K562 (cell line): ENCODE results near the gene SLX4IP. TPM values are rescaled to one million over a fixed set of nuclear protein-coding genes. Genes with fewer than 3 reads are reported as not detected.

Source experiments
- ATAC-seq: fragments of 200-7000 bp; cut with Tn5 transposase; 3 replicates; pipeline ENCODE4 v1.9.1; 2020; ENCODE audit warnings: moderate library complexity
- BruUV-seq: library from RNA; stranded (reverse); fragments of 400-500 nt; replicated peaks from 2 replicates; lab custom pipeline; 2021; lab: Mats Ljungman, UMichigan
- CTCF ChIA-PET: fragments of 300-600 bp; formaldehyde crosslinking; extraction: SDS; loops from one replicate; lab custom pipeline; 2021; ENCODE audit warnings: low intra/inter-chr PET ratio; lab: Yijun Ruan, JAX
- POLR2A ChIA-PET: fragments of 300-600, 350-650 bp; sonication (Branson Sonifier 250); formaldehyde crosslinking; extraction: SDS; loops from one replicate; lab custom pipeline; 2021; ENCODE audit warnings: antibody characterized with exemption, inconsistent platforms; lab: Yijun Ruan, JAX
- DNase-seq, 4 experiments: peaks; one replicate each; pipeline versions ENCODE4 v3.0.0 to v3.0.0-alpha.2; 2011 to 2018; ENCODE audit warnings: low spot score in 3 of 4, mixed read lengths in 3 of 4; ENCODE audit errors: extremely low read depth in 1 of 4
- FAIRE-seq: peaks from 2 replicates; lab custom pipeline; 2011; peaks lifted over from hg19 to GRCh38; lab: Jason Lieb, UNC
- H2AFZ ChIP-seq: 2 replicates; pipeline ENCODE4 v1.6.0; 2011; ENCODE audit warnings: low read depth, low read length, control low read depth, inconsistent platforms
- H3K27ac ChIP-seq: fragments of 200-600 bp; 3 replicates; pipeline ENCODE4 v1.8.0; 2011; ENCODE audit warnings: low read depth, mild to moderate bottlenecking, control low read depth, inconsistent platforms, low read length, moderate library complexity, mixed read lengths; ENCODE audit errors: extremely low read depth
- H3K27me3 ChIP-seq, 2 experiments: fragments of 300-600 bp in 1 of 2; 2 replicates in 1 of 2; 3 replicates in 1 of 2; pipeline versions ENCODE4 v1.6.0 to v1.8.0; 2011; ENCODE audit warnings: inconsistent platforms in 2 of 2, low read length in 2 of 2, mild to moderate bottlenecking in 1 of 2, mixed read lengths in 1 of 2, moderate library complexity in 1 of 2; ENCODE audit not compliant: control insufficient read depth in 2 of 2, insufficient read depth in 2 of 2
- H3K36me3 ChIP-seq: fragments of 300-600 bp; 3 replicates; pipeline ENCODE4 v1.8.0; 2011; ENCODE audit warnings: mild to moderate bottlenecking, low read length, inconsistent platforms; ENCODE audit not compliant: control insufficient read depth, insufficient read depth
- H3K4me1 ChIP-seq, 2 experiments: fragments of 200-600 bp in 1 of 2; replicated peaks in 1 of 2; 2 replicates in 1 of 2; 3 replicates in 1 of 2; pipeline versions ENCODE4 v1.5.1 to v1.8.0; 2011; ENCODE audit warnings: inconsistent platforms in 2 of 2, low read length in 2 of 2, mild to moderate bottlenecking in 1 of 2, mixed read lengths in 1 of 2, moderate library complexity in 1 of 2; ENCODE audit not compliant: control insufficient read depth in 2 of 2, insufficient read depth in 2 of 2
- H3K4me2 ChIP-seq: 2 replicates; pipeline ENCODE4 v1.6.1; 2011; ENCODE audit warnings: low read length, control low read depth, inconsistent platforms, mixed read lengths; ENCODE audit not compliant: insufficient read depth
- H3K4me3 ChIP-seq: fragments of 200-600 bp; sonication (generic), shearing (Covaris generic); 2 replicates; pipeline ENCODE4 v1.5.1; 2016; ENCODE audit warnings: control low read depth, inconsistent platforms
- H3K79me2 ChIP-seq: fragments of 200-600 bp; 3 replicates; pipeline ENCODE4 v1.8.0; 2011; ENCODE audit warnings: low read length, inconsistent platforms; ENCODE audit not compliant: control insufficient read depth, insufficient read depth
- H3K9ac ChIP-seq, 2 experiments: 2 replicates each; pipeline versions ENCODE4 v1.6.0 to v1.6.1; 2011; ENCODE audit warnings: low read depth in 2 of 2, low read length in 2 of 2, control low read depth in 1 of 2, inconsistent platforms in 1 of 2, mild to moderate bottlenecking in 1 of 2, mixed read lengths in 1 of 2; ENCODE audit not compliant: insufficient read depth in 1 of 2
- H3K9me1 ChIP-seq: one replicate; pipeline ENCODE4 v1.6.0; 2011; ENCODE audit warnings: inconsistent platforms, mild to moderate bottlenecking, low read length, moderate library complexity; ENCODE audit not compliant: control insufficient read depth, insufficient read depth
- H3K9me3 ChIP-seq: replicated peaks from 2 replicates; pipeline ENCODE4 v1.5.1; 2011; ENCODE audit warnings: low read depth, low read length, inconsistent platforms; ENCODE audit not compliant: control insufficient read depth, insufficient read depth
- H4K20me1 ChIP-seq: replicated peaks from 2 replicates; pipeline ENCODE4 v1.6.1; 2011; ENCODE audit warnings: low read length, inconsistent platforms, mixed read lengths; ENCODE audit not compliant: control insufficient read depth, insufficient read depth
- CTCF ChIP-seq, 3 experiments: IDR thresholded peaks in 2 of 3; conservative IDR thresholded peaks in 1 of 3; 2 replicates each; pipeline ENCODE4 v1.5.1; 2011 to 2012; ENCODE audit warnings: low read length in 3 of 3, mild to moderate bottlenecking in 3 of 3, control low read depth in 2 of 3, improper control_type of control experiment in 1 of 3, inconsistent platforms in 1 of 3, low read depth in 1 of 3, mixed read lengths in 1 of 3, moderate library complexity in 1 of 3; ENCODE audit not compliant: insufficient read depth in 2 of 3
- E2F4 ChIP-seq: sonication (generic); formaldehyde crosslinking; IDR thresholded peaks from 2 replicates; pipeline ENCODE4 v1.8.0; 2022; ENCODE audit warnings: mild to moderate bottlenecking, low read depth, missing genetic modification reagents
- EGR1 ChIP-seq: fragments of 450-650 bp; conservative IDR thresholded peaks from 2 replicates; pipeline ENCODE4 v1.6.1; 2017; ENCODE audit warnings: mild to moderate bottlenecking
- POLR3G ChIP-seq: IDR thresholded peaks from 2 replicates; pipeline ENCODE4 v1.6.1; 2011; ENCODE audit not compliant: insufficient read length, insufficient replicate concordance; ENCODE audit errors: extremely low read depth
- RAD21 ChIP-seq, 2 experiments: fragments of 250-450 bp in 1 of 2; fragments of 450-650 bp in 1 of 2; sonication (Bioruptor Pico) in 1 of 2; formaldehyde crosslinking in 1 of 2; IDR thresholded peaks in 1 of 2; conservative IDR thresholded peaks in 1 of 2; 2 replicates each; pipeline versions ENCODE4 v1.4.0 to v1.8.0; 2020 to 2022; ENCODE audit warnings: mild to moderate bottlenecking in 2 of 2, moderate library complexity in 1 of 2
- YY1 ChIP-seq, 3 experiments: IDR thresholded peaks; 2 replicates each; pipeline ENCODE4 v1.6.1; 2011; ENCODE audit warnings: low read length in 2 of 3, mild to moderate bottlenecking in 2 of 3, moderate library complexity in 2 of 3, borderline replicate concordance in 1 of 3, control low read depth in 1 of 3, low read depth in 1 of 3; ENCODE audit not compliant: insufficient read depth in 3 of 3, insufficient replicate concordance in 2 of 3, control insufficient read depth in 1 of 3, insufficient read length in 1 of 3; ENCODE audit errors: extremely low read depth in 1 of 3
- ZNF830 ChIP-seq: fragments of 250-450 bp; sonication (Bioruptor Pico); IDR thresholded peaks from 2 replicates; pipeline ENCODE4 v1.5.0; 2021; ENCODE audit warnings: mild to moderate bottlenecking
- WGBS: fragments of 100-300 bp; shearing (Covaris generic); methylation state at CpG from one replicate; pipeline ENCODE4 v1.1.6; 2016; ENCODE audit warnings: low coverage, mixed read lengths; ENCODE audit not compliant: insufficient coverage; ENCODE audit errors: missing lambda C conversion rate; 5-methylcytosine and 5-hydroxymethylcytosine counted together
- in situ Hi-C: fragments of 300-500 bp; cut with MboI; formaldehyde crosslinking; loops from 4 replicates; pipeline ENCODE4 v1.15.0; 2018; ENCODE audit warnings: inconsistent platforms, mixed read lengths
- intact Hi-C: fragments of 100-400 bp; cut with micrococcal nuclease; formaldehyde crosslinking; loops from 2 replicates; pipeline ENCODE4 v1.14.2; 2022
- polyA plus RNA-seq, 8 experiments: library from polyadenylated mRNA; depleted of rRNA in 4 of 8; stranded (reverse) in 5 of 8; unstranded in 3 of 8; fragments of >200 nt; fragmentation: Nextera tagmentation in 2 of 8; fragmentation: Illumina TruSeq in 1 of 8; extraction: Ambion mirVana in 2 of 8; extraction: Trizol in 1 of 8; gene quantifications; 2 replicates each; pipeline versions ENCODE4 v1.2.1 to v1.2.3, GENCODE V29; 2011 to 2014; ENCODE audit warnings: inconsistent platforms in 1 of 8, missing spikeins in 1 of 8
- total RNA-seq, 7 experiments: library from RNA; depleted of rRNA in 6 of 7; stranded (reverse); fragments of >200 nt in 6 of 7; fragmentation: Illumina TruSeq in 2 of 7; extraction: Trizol in 2 of 7; gene quantifications; 2 replicates each; pipeline versions ENCODE4 v1.2.1 to v1.2.3, GENCODE V29; 2011 to 2021; ENCODE audit warnings: low replicate concordance in 1 of 7

The SLX4IP gene
- total and polyA plus RNA-seq, 9 of the 15 experiments (the other 6 are each of a cell fraction or from before 2014, with no cell fraction given): 1.5 to 5.9 (median 3.5) TPM

GRCh38 chr20:10474606-10475184 is 39.6 kb downstream of the SLX4IP start:
- intact Hi-C loops: loop anchor here (5.0 kb wide), 1 partner anchor 53 kb away; no protein-coding TSS in a partner anchor

GRCh38 chr20:10475225-10475624 is 40.1 kb downstream of the SLX4IP start:
- Histone ChIP-seq H3K36me3 (no peaks in the 10 kb centered on the region), H3K4me1 (peaks cover 0 to 16% of the 10 kb centered on the region in 2 experiments; a peak in 4 of 5 replicates), H3K27ac (no peak overlapping the region), H3K9ac (no peak overlapping the region), H3K4me3 (no peak overlapping the region), H4K20me1 (no peaks in the 10 kb centered on the region), H3K9me1 (no peaks in the 10 kb centered on the region), H3K27me3 (no peaks in the 10 kb centered on the region), H3K79me2 (no peaks in the 10 kb centered on the region), H3K4me2 (no peak overlapping the region), H2AFZ (no peak overlapping the region), H3K9me3 (no peaks in the 10 kb centered on the region)
- intact Hi-C loops (loop anchor here (5.0 kb wide), 1 partner anchor 52 kb away; no protein-coding TSS in a partner anchor), in situ Hi-C loops (no loop called here)
- no TSS peak for BruUV-seq
- peak in 1 of 4 experiments; percentile 13 for DNase-seq
- CTCF ChIA-PET: no interaction called here
- peak; percentile 64 for ATAC-seq
- POLR2A ChIA-PET: interaction anchor here (0.5 kb wide), 1 partner anchor 635 kb away, joined by 3 read pairs; no protein-coding TSS in a partner anchor
- WGBS: 68% methylated on average over 2 of the region's 2 CpGs
- no peak for FAIRE-seq
- no peak for TF ChIP-seq E2F4 (CRISPR knock-in tag)
- TF ChIP-seq RAD21 (CRISPR knock-in tag; conservative IDR thresholded peaks at IDR 0.05 in 1 of 2, IDR thresholded peaks at IDR 0.05 in 1 of 2): 0 out of 4 replicates have a peak, but pooled peaks of 1 of the 2 experiments have one; percentile 6
- TF ChIP-seq EGR1: peak; percentile 63; the same call in 1 of the 2 replicates
- TF ChIP-seq CTCF (IDR thresholded peaks at IDR 0.05 in 2 of 3, conservative IDR thresholded peaks at IDR 0.05 in 1 of 3; ENCODE audit: insufficient read depth in 2 of 3, low read depth in 1 of 3, low read length in 3 of 3): 0 out of 6 replicates have a peak, but pooled peaks of 1 of the 3 experiments have one; percentile 10

More at GRCh38 chr20:10474606-10475184, 39.6 kb downstream of the SLX4IP start:
- no peak overlapping the region for H2AFZ ChIP-seq
- BruUV-seq: no TSS peak
- H3K27ac ChIP-seq: peak overlapping the region; percentile 19; the same call in 2 of the 3 replicates
- H3K27me3 ChIP-seq: no peaks in the 10 kb centered on the region
- no peaks in the 10 kb centered on the region for H3K36me3 ChIP-seq
- ATAC-seq (no peak), DNase-seq (no peak), FAIRE-seq (no peak)
- H3K4me1 ChIP-seq: peaks cover 0 to 16% of the 10 kb centered on the region in 2 experiments; a peak in 4 of 5 replicates
- H3K9ac ChIP-seq: no peak overlapping the region
- H3K79me2 ChIP-seq: no peaks in the 10 kb centered on the region
- TF ChIP-seq YY1 (IDR thresholded peaks at IDR 0.05; ENCODE audit: borderline replicate concordance in 1 of 3, control insufficient read depth in 1 of 3, extremely low read depth in 1 of 3, insufficient read depth in 3 of 3, insufficient read length in 1 of 3, insufficient replicate concordance in 2 of 3, low read depth in 1 of 3, low read length in 2 of 3): no peak
- TF ChIP-seq ZNF830 (CRISPR knock-in tag): no peak
- TF ChIP-seq POLR3G: no peak
- H3K9me3 ChIP-seq: no peaks in the 10 kb centered on the region
- H4K20me1 ChIP-seq: no peaks in the 10 kb centered on the region
- in situ Hi-C loops: no loop called here
- H3K9me1 ChIP-seq: no peaks in the 10 kb centered on the region
- H3K4me3 ChIP-seq: no peak overlapping the region
- WGBS: 80% methylated on average over 3 of the region's 11 CpGs
- ChIA-PET CTCF (no interaction called here), POLR2A (interaction anchor here (0.5 kb wide), 1 partner anchor 635 kb away, joined by 3 read pairs; no protein-coding TSS in a partner anchor)
- H3K4me2 ChIP-seq: no peak overlapping the region
